Stimulated activated CD8-positive, alpha-beta memory T cell treated with anti-CD3 and anti-CD28 coated beads, Interleukin-4, amount 100 ng/mL, for 48 hours (primary cell): ENCODE data around the gene CFAP74.

Source experiments
- DNase-seq: peaks from one replicate; pipeline ENCODE4 v3.0.0-alpha.2; 2020

CFAP74 gene

GRCh38 chr1:1926886-1927660, 76.5 kb downstream of the CFAP74 start:
- no peak for DNase-seq

- DNase-seq, result no peak
Measured at GRCh38 chr1:1926346-1926811, 77.2 kb downstream of the CFAP74 start.

- DNase-seq, result no peak
Measured at GRCh38 chr1:1925437-1926345, 77.9 kb downstream of the CFAP74 start.

GRCh38 chr1:1924849-1925248, 78.7 kb downstream of the CFAP74 start:
- no peak for DNase-seq

- DNase-seq, result no peak
Measured at GRCh38 chr1:1924386-1924785, 79.2 kb downstream of the CFAP74 start.

- DNase-seq, result no peak
Measured at GRCh38 chr1:1922956-1923833, 80.4 kb downstream of the CFAP74 start.

GRCh38 chr1:1922702-1922955, 81.0 kb downstream of the CFAP74 start:
- DNase-seq, result no peak

GRCh38 chr1:1921901-1922701, 81.5 kb downstream of the CFAP74 start:
- no peak for DNase-seq

GRCh38 chr1:1921459-1921862, 82.1 kb downstream of the CFAP74 start:
- DNase-seq, result no peak

GRCh38 chr1:1920608-1921458, 82.8 kb downstream of the CFAP74 start:
- no peak for DNase-seq

GRCh38 chr1:1920057-1920607, 83.5 kb downstream of the CFAP74 start:
- no peak for DNase-seq

GRCh38 chr1:1919304-1920056, 84.1 kb downstream of the CFAP74 start:
- DNase-seq, result peak; percentile 99

GRCh38 chr1:1918901-1919303, 84.7 kb downstream of the CFAP74 start, which contains the start of gene TMEM52:
Gene TMEM52, minus strand, starts transcription at chr1:1919279. Its CDS starts 14 bp downstream, at chr1:1919265.
- no peak for DNase-seq

- DNase-seq, result no peak
Measured at GRCh38 chr1:1917995-1918900, 85.3 kb downstream of the CFAP74 start.

GRCh38 chr1:1917304-1917976, 86.1 kb downstream of the CFAP74 start:
- DNase-seq, result no peak

- DNase-seq, result no peak
Measured at GRCh38 chr1:1916851-1917251, 86.7 kb downstream of the CFAP74 start.

GRCh38 chr1:1915911-1916840, 87.4 kb downstream of the CFAP74 start:
- DNase-seq, result no peak
